WERI-Rb-1 (cell line): ENCODE data around the gene CREB3.

ENCODE experiments used
- DNase-seq: peaks from one replicate; pipeline ENCODE4 v3.0.0-alpha.2; 2020
- H3K27ac ChIP-seq: fragments of 250-450 bp; sonication (Bioruptor Pico); 2 replicates; pipeline ENCODE4 v1.5.1; 2020; ENCODE audit warnings: mild to moderate bottlenecking, moderate library complexity
- H3K27me3 ChIP-seq: fragments of 250-450 bp; sonication (Bioruptor Pico); 2 replicates; pipeline ENCODE4 v1.5.1; 2021; ENCODE audit warnings: mild to moderate bottlenecking, low read depth, moderate library complexity; ENCODE audit not compliant: insufficient read depth, severe bottlenecking
- H3K36me3 ChIP-seq: fragments of 250-450 bp; sonication (Bioruptor Pico); 2 replicates; pipeline ENCODE4 v1.5.1; 2020; ENCODE audit warnings: mild to moderate bottlenecking, moderate library complexity
- H3K4me3 ChIP-seq: 2 replicates; pipeline ENCODE4 v1.5.1; 2011; ENCODE audit warnings: low read depth, mild to moderate bottlenecking, control low read depth, low read length
- H3K9me3 ChIP-seq: fragments of 250-450 bp; sonication (Bioruptor Pico); 2 replicates; pipeline ENCODE4 v1.5.1; 2021; ENCODE audit warnings: mild to moderate bottlenecking, moderate library complexity; ENCODE audit not compliant: severe bottlenecking
- CTCF ChIP-seq: IDR thresholded peaks from 2 replicates; pipeline ENCODE4 v1.5.1; 2011; ENCODE audit warnings: low read depth, mild to moderate bottlenecking, control low read depth, inconsistent platforms, low read length

CREB3 gene

GRCh38 chr9:35687306-35687705, 45.2 kb upstream of the CREB3 start:
- TF ChIP-seq CTCF = no peak
- no peak overlapping the region for H3K27ac ChIP-seq
- no peaks in the 10 kb centered on the region for H3K9me3 ChIP-seq
- no peaks in the 10 kb centered on the region for H3K27me3 ChIP-seq
- no peak overlapping the region for H3K4me3 ChIP-seq
- DNase-seq = no peak
- no peaks in the 10 kb centered on the region for H3K36me3 ChIP-seq

- Histone ChIP-seq H3K9me3 (no peaks in the 10 kb centered on the region), H3K36me3 (no peaks in the 10 kb centered on the region), H3K27ac (no peak overlapping the region), H3K27me3 (no peaks in the 10 kb centered on the region), H3K4me3 (no peak overlapping the region)
- TF ChIP-seq CTCF = no peak
- no peak for DNase-seq
Measured at GRCh38 chr9:35687972-35688557, 44.4 kb upstream of the CREB3 start.

GRCh38 chr9:35688558-35689541, 43.6 kb upstream of the CREB3 start:
- TF ChIP-seq CTCF = no peak
- no peak for DNase-seq
- peak overlapping the region; percentile 38 for H3K27ac ChIP-seq

GRCh38 chr9:35689542-35690293, 42.7 kb upstream of the CREB3 start, which contains the start of gene TPM2:
TSS of gene TPM2 (minus strand) at chr9:35689925. CDS start at chr9:35689817, 108 bp downstream.
- peak within 1 kb of the TSS; percentile 38 for H3K27ac ChIP-seq
- DNase-seq = no peak
- TF ChIP-seq CTCF = no peak
- H3K9me3 ChIP-seq = no peaks in the 10 kb centered on the region
- H3K36me3 ChIP-seq = no peaks in the 10 kb centered on the region
- H3K4me3 ChIP-seq = peak within 1 kb of the TSS; percentile 65
- no peaks in the 10 kb centered on the region for H3K27me3 ChIP-seq

More at GRCh38 chr9:35688558-35689541, 43.6 kb upstream of the CREB3 start:
- Histone ChIP-seq H3K4me3 (no peak overlapping the region), H3K27me3 (no peaks in the 10 kb centered on the region), H3K36me3 (no peaks in the 10 kb centered on the region), H3K9me3 (no peaks in the 10 kb centered on the region)

- Histone ChIP-seq H3K27ac (no peak overlapping the region), H3K27me3 (no peaks in the 10 kb centered on the region), H3K36me3 (no peaks in the 10 kb centered on the region), H3K9me3 (no peaks in the 10 kb centered on the region), H3K4me3 (peak overlapping the region; percentile 65)
- DNase-seq = no peak
- TF ChIP-seq CTCF = no peak
Measured at GRCh38 chr9:35690294-35690613, 42.2 kb upstream of the CREB3 start.
